ENCODE measurements around the gene OPN1SW.

OPN1SW gene

GRCh38 chr7:128775744-128776474 is at the start of gene OPN1SW:
Gene OPN1SW (minus strand): TSS chr7:128775794. CDS start chr7:128775781, 13 bp downstream.
- Mint-ChIP-seq H3K4me1 (no peaks in the 10 kb centered on the region), H3K27ac (no peak within 1 kb of the TSS), H3K4me3 (no peak within 1 kb of the TSS), H3K9me3 (peaks cover 18% of the 10 kb centered on the region), H3K27me3 (ENCODE audit: low read depth) (no peaks in the 10 kb centered on the region), H3K36me3 (ENCODE audit: low read depth) (peaks cover 56% of the 10 kb centered on the region)
- TF ChIP-seq CTCF (IDR thresholded peaks at IDR 0.05; ENCODE audit: unreplicated experiment in 3 of 3), result no peak

GRCh38 chr7:128821724-128822123 is 46.1 kb upstream of the OPN1SW start:
- H3K27ac Mint-ChIP-seq, result no peak overlapping the region
- no peak for TF ChIP-seq CTCF (IDR thresholded peaks at IDR 0.05; ENCODE audit: unreplicated experiment in 3 of 3)

GRCh38 chr7:128818694-128819093 is 43.1 kb upstream of the OPN1SW start:
- peaks cover 8% of the 10 kb centered on the region for H3K27me3 Mint-ChIP-seq (ENCODE audit: low read depth)
- H3K27ac Mint-ChIP-seq, result no peak overlapping the region
- no peak overlapping the region for H3K4me3 Mint-ChIP-seq
- TF ChIP-seq CTCF (IDR thresholded peaks at IDR 0.05; ENCODE audit: unreplicated experiment in 3 of 3), result no peak
- no peaks in the 10 kb centered on the region for H3K36me3 Mint-ChIP-seq (ENCODE audit: low read depth)
- peaks cover 40% of the 10 kb centered on the region for H3K4me1 Mint-ChIP-seq
- H3K9me3 Mint-ChIP-seq, result no peaks in the 10 kb centered on the region

More at GRCh38 chr7:128821724-128822123, 46.1 kb upstream of the OPN1SW start:
- peaks cover 8% of the 10 kb centered on the region for H3K27me3 Mint-ChIP-seq (ENCODE audit: low read depth)
- H3K36me3 Mint-ChIP-seq (ENCODE audit: low read depth), result no peaks in the 10 kb centered on the region
- H3K4me3 Mint-ChIP-seq, result no peak overlapping the region
- peaks cover 26% of the 10 kb centered on the region for H3K4me1 Mint-ChIP-seq
- no peaks in the 10 kb centered on the region for H3K9me3 Mint-ChIP-seq

- Mint-ChIP-seq H3K9me3 (no peaks in the 10 kb centered on the region), H3K4me3 (no peak overlapping the region), H3K27me3 (ENCODE audit: low read depth) (peaks cover 8% of the 10 kb centered on the region), H3K27ac (no peak overlapping the region), H3K36me3 (ENCODE audit: low read depth) (no peaks in the 10 kb centered on the region), H3K4me1 (peaks cover 40% of the 10 kb centered on the region)
- no peak for TF ChIP-seq CTCF (IDR thresholded peaks at IDR 0.05; ENCODE audit: unreplicated experiment in 3 of 3)
Measured at GRCh38 chr7:128815289-128815942, 39.8 kb upstream of the OPN1SW start.

GRCh38 chr7:128814499-128814898 is 38.9 kb upstream of the OPN1SW start:
- Mint-ChIP-seq H3K9me3 (no peaks in the 10 kb centered on the region), H3K4me1 (peaks cover 39% of the 10 kb centered on the region), H3K4me3 (peak overlapping the region in 1 of 3 experiments; percentile 16), H3K36me3 (ENCODE audit: low read depth) (peaks cover 5% of the 10 kb centered on the region), H3K27ac (peak overlapping the region; percentile 4 to 61 (median 40)), H3K27me3 (ENCODE audit: low read depth) (peaks cover 8% of the 10 kb centered on the region)
- no peak for TF ChIP-seq CTCF (IDR thresholded peaks at IDR 0.05; ENCODE audit: unreplicated experiment in 3 of 3)

Data from nephron (organoid).